ENCODE measurements around the gene ADAMTSL3.

- TF ChIP-seq EZH2 (IDR thresholded peaks at IDR 0.05; ENCODE audit: insufficient read depth, low read length): no peak
- TF ChIP-seq, protein P1, sequence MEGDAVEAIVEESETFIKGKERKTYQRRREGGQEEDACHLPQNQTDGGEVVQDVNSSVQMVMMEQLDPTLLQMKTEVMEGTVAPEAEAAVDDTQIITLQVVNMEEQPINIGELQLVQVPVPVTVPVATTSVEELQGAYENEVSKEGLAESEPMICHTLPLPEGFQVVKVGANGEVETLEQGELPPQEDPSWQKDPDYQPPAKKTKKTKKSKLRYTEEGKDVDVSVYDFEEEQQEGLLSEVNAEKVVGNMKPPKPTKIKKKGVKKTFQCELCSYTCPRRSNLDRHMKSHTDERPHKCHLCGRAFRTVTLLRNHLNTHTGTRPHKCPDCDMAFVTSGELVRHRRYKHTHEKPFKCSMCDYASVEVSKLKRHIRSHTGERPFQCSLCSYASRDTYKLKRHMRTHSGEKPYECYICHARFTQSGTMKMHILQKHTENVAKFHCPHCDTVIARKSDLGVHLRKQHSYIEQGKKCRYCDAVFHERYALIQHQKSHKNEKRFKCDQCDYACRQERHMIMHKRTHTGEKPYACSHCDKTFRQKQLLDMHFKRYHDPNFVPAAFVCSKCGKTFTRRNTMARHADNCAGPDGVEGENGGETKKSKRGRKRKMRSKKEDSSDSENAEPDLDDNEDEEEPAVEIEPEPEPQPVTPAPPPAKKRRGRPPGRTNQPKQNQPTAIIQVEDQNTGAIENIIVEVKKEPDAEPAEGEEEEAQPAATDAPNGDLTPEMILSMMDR (IDR thresholded peaks at IDR 0.05; ENCODE audit: insufficient read depth, low read depth, low read length): no peak
Measured at GRCh38 chr15:83869341-83869740, 215.4 kb downstream of the ADAMTSL3 start.

Measured in astrocyte (in vitro differentiated cells and primary cell).